SK-N-SH treated with all-trans-retinoic acid at 6 μM for 48 hours (cell line): ENCODE results near the gene LIFR.
"Not testable (repeated sequence)": the region's sequence is repeated elsewhere in the genome, so short reads cannot be mapped to it uniquely, and the experiment has no call there.

Experiments
- ARNTL ChIP-seq: fragments of 450-650 bp; formaldehyde crosslinking; IDR thresholded peaks from 2 replicates; pipeline ENCODE4 v1.5.0; 2020; ENCODE audit warnings: low read depth, mild to moderate bottlenecking, moderate library complexity, borderline replicate concordance
- ESRRG ChIP-seq: fragments of 250-450 bp; sonication (Bioruptor Pico); IDR thresholded peaks from 2 replicates; pipeline ENCODE4 v1.6.1; 2021; ENCODE audit warnings: mild to moderate bottlenecking
- GLIS3 ChIP-seq: fragments of 250-450 bp; sonication (Bioruptor Pico); IDR thresholded peaks from 2 replicates; pipeline ENCODE4 v1.5.0; 2020; ENCODE audit warnings: mild to moderate bottlenecking, moderate library complexity
- ISL1 ChIP-seq: fragments of 250-450 bp; sonication (Bioruptor Pico); IDR thresholded peaks from 2 replicates; pipeline ENCODE4 v2.1.2; 2022; ENCODE audit warnings: mild to moderate bottlenecking, moderate library complexity
- PATZ1 ChIP-seq: fragments of 250-450 bp; sonication (Bioruptor Pico); IDR thresholded peaks from 2 replicates; pipeline ENCODE4 v1.8.0; 2020; ENCODE audit warnings: mild to moderate bottlenecking, moderate library complexity, borderline replicate concordance
- PPARA ChIP-seq: fragments of 250-450 bp; sonication (Bioruptor Pico); IDR thresholded peaks from 2 replicates; pipeline ENCODE4 v1.5.0; 2020; ENCODE audit warnings: mild to moderate bottlenecking, borderline replicate concordance
- RARB ChIP-seq: fragments of 250-450 bp; sonication (Bioruptor Pico); IDR thresholded peaks from 2 replicates; pipeline ENCODE4 v1.8.0; 2021; ENCODE audit warnings: mild to moderate bottlenecking, moderate library complexity
- TCF4 ChIP-seq: fragments of 250-450 bp; sonication (Bioruptor Pico); IDR thresholded peaks from 2 replicates; pipeline ENCODE4 v1.8.0; 2021; ENCODE audit warnings: mild to moderate bottlenecking, moderate library complexity, borderline replicate concordance
- ZC3H10 ChIP-seq: fragments of 250-450 bp; sonication (Bioruptor Pico); IDR thresholded peaks from 2 replicates; pipeline ENCODE4 v1.5.1; 2021; ENCODE audit warnings: mild to moderate bottlenecking, moderate library complexity
- ZFP3 ChIP-seq: fragments of 250-450 bp; sonication (Bioruptor Pico); IDR thresholded peaks from 2 replicates; pipeline ENCODE4 v1.5.0; 2020; ENCODE audit warnings: mild to moderate bottlenecking, moderate library complexity
- ZNF70 ChIP-seq: fragments of 450-650 bp; formaldehyde crosslinking; IDR thresholded peaks from 2 replicates; pipeline ENCODE4 v1.5.0; 2020; ENCODE audit warnings: mild to moderate bottlenecking, moderate library complexity
- TF ChIP-seq, protein P1 (sequence below): fragments of 250-450 bp; sonication (Bioruptor Pico); IDR thresholded peaks from 2 replicates; pipeline ENCODE4 v1.8.0; 2021; ENCODE audit warnings: low read depth, mild to moderate bottlenecking, moderate library complexity, borderline replicate concordance

DNA sequence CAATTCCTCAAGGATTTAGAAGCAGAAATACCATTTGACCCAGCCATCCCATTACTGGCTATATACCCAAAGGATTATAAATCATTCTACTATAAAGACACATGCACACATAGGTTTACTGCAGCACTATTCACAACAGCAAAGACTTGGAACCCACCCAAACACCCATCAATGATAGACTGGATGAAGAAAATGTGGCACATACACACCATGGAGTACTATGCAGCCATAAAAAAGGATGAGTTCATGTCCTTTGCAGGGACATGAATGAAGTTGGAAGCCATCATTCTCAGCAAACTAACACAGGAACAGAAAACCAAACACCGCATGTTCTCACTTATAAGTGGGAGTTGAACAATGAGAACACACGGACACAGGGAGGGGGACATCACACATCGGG is 39.8 kb downstream of the LIFR start:
- not testable (repeated sequence) for TF ChIP-seq ARNTL; PATZ1 (CRISPR knock-in tag); ESRRG; GLIS3 (CRISPR knock-in tag); ZC3H10 (CRISPR knock-in tag); ZFP3 (CRISPR knock-in tag); ISL1 (CRISPR knock-in tag); PPARA (CRISPR knock-in tag); ZNF70 (CRISPR knock-in tag); TCF4 (CRISPR knock-in tag); RARB (CRISPR knock-in tag)
- TF ChIP-seq, protein P1, sequence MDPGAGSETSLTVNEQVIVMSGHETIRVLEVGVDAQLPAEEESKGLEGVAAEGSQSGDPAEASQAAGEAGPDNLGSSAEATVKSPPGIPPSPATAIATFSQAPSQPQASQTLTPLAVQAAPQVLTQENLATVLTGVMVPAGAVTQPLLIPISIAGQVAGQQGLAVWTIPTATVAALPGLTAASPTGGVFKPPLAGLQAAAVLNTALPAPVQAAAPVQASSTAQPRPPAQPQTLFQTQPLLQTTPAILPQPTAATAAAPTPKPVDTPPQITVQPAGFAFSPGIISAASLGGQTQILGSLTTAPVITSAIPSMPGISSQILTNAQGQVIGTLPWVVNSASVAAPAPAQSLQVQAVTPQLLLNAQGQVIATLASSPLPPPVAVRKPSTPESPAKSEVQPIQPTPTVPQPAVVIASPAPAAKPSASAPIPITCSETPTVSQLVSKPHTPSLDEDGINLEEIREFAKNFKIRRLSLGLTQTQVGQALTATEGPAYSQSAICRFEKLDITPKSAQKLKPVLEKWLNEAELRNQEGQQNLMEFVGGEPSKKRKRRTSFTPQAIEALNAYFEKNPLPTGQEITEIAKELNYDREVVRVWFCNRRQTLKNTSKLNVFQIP (CRISPR knock-in tag), result not testable (repeated sequence)
